Measurements from ENCODE around the gene NTM. TPM values are rescaled to one million over a fixed set of nuclear protein-coding genes. Genes with fewer than 3 reads are reported as not detected.
A peak's percentile ranks its signal among the peaks of the same experiment; 100 is the strongest.

NTM gene
- total RNA-seq, 1 experiment from 2014 or later, result 16.4 TPM

GRCh38 chr11:131889760-131890581 lies 519.6 kb downstream of the NTM start:
- POLR2A ChIA-PET, result no interaction called here
- peak; percentile 46; the same call in 1 of the 2 replicates for TF ChIP-seq ETV6 (CRISPR knock-in tag; IDR thresholded peaks at IDR 0.05)
- no peak for TF ChIP-seq MLX (CRISPR knock-in tag; IDR thresholded peaks at IDR 0.05)
- peak; percentile 78; the same call in 1 of the 2 replicates for TF ChIP-seq ZNF263 (CRISPR knock-in tag; IDR thresholded peaks at IDR 0.05; ENCODE audit: low read depth)
- no peak for DNase-seq (ENCODE audit: low spot score)

GRCh38 chr11:131893103-131893890 lies 522.9 kb downstream of the NTM start:
- Mint-ChIP-seq H3K36me3 (no peaks in the 10 kb centered on the region), H3K27ac (no peak overlapping the region), H3K4me1 (no peaks in the 10 kb centered on the region), H3K4me3 (no peak overlapping the region), H3K9me3 (no peaks in the 10 kb centered on the region), H3K27me3 (ENCODE audit: low read depth) (no peaks in the 10 kb centered on the region)
- ChIA-PET POLR2A (interaction anchor here (1.1 kb wide), 1 partner anchor 23 kb away, joined by 3 read pairs; no protein-coding TSS in a partner anchor), CTCF (interaction anchor here (1.2 to 10.0 kb wide), 5 partner anchors 12 to 199 kb away, joined by 3 to 79 read pairs (median 10); no protein-coding TSS in a partner anchor)
- no peak for TF ChIP-seq ZNF396 (CRISPR knock-in tag; IDR thresholded peaks at IDR 0.05; ENCODE audit: borderline replicate concordance)
- no peak for TF ChIP-seq ZNF219 (CRISPR knock-in tag; IDR thresholded peaks at IDR 0.05; ENCODE audit: borderline replicate concordance)
- TF ChIP-seq CTCF (IDR thresholded peaks at IDR 0.05), result no peak
- TF ChIP-seq USF2 (CRISPR knock-in tag; IDR thresholded peaks at IDR 0.05), result no peak
- no peak for TF ChIP-seq PRDM15 (CRISPR knock-in tag; IDR thresholded peaks at IDR 0.05)
- TF ChIP-seq SOX15 (CRISPR knock-in tag; IDR thresholded peaks at IDR 0.05), result no peak
- TF ChIP-seq, protein P1, sequence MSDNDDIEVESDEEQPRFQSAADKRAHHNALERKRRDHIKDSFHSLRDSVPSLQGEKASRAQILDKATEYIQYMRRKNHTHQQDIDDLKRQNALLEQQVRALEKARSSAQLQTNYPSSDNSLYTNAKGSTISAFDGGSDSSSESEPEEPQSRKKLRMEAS (CRISPR knock-in tag; IDR thresholded peaks at IDR 0.05), result no peak
- TF ChIP-seq ETV6 (CRISPR knock-in tag; IDR thresholded peaks at IDR 0.05), result no peak
- TF ChIP-seq, protein P2, sequence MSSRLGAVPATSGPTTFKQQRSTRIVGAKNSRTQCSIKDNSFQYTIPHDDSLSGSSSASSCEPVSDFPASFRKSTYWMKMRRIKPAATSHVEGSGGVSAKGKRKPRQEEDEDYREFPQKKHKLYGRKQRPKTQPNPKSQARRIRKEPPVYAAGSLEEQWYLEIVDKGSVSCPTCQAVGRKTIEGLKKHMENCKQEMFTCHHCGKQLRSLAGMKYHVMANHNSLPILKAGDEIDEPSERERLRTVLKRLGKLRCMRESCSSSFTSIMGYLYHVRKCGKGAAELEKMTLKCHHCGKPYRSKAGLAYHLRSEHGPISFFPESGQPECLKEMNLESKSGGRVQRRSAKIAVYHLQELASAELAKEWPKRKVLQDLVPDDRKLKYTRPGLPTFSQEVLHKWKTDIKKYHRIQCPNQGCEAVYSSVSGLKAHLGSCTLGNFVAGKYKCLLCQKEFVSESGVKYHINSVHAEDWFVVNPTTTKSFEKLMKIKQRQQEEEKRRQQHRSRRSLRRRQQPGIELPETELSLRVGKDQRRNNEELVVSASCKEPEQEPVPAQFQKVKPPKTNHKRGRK (CRISPR knock-in tag; IDR thresholded peaks at IDR 0.05; ENCODE audit: borderline replicate concordance), result no peak
- no peak for DNase-seq (ENCODE audit: low spot score)
- ATAC-seq, result no peak

More at GRCh38 chr11:131889760-131890581, 519.6 kb downstream of the NTM start:
- H3K4me1 Mint-ChIP-seq, result 0 out of 2 replicates have a peak, but pooled peaks cover 8% of the 10 kb centered on the region
- H3K27ac Mint-ChIP-seq, result no peak overlapping the region
- no peaks in the 10 kb centered on the region for H3K9me3 Mint-ChIP-seq
- H3K36me3 Mint-ChIP-seq, result no peaks in the 10 kb centered on the region
- peak; percentile 79 for ATAC-seq
- no peaks in the 10 kb centered on the region; the same call in 1 of the 2 replicates for H3K27me3 Mint-ChIP-seq (ENCODE audit: low read depth)
- CTCF ChIA-PET, result interaction anchor here (0.6 to 10.0 kb wide), 18 partner anchors 9 to 237 kb away, joined by 3 to 79 read pairs (median 6); no protein-coding TSS in a partner anchor
- H3K4me3 Mint-ChIP-seq, result no peak overlapping the region
